PFSK-1 (cell line): ENCODE data around the gene TMX1.

ENCODE experiments used
- FOXP2 ChIP-seq: optimal IDR thresholded peaks from 2 replicates; pipeline ENCODE3; 2011; ENCODE audit warnings: borderline replicate concordance, control low read depth, inconsistent platforms; ENCODE audit not compliant: insufficient read depth; ENCODE audit errors: extremely low read length, extremely low read depth
- POLR2AphosphoS5 ChIP-seq: IDR thresholded peaks from 2 replicates; pipeline ENCODE4 v1.6.1; 2012; ENCODE audit warnings: low read depth, mild to moderate bottlenecking, control low read depth, low read length, moderate library complexity
- REST ChIP-seq, 2 experiments: IDR thresholded peaks; 2 replicates each; pipeline versions ENCODE4 v1.6.1 to v1.8.0; 2011 to 2012; ENCODE audit warnings: low read depth in 2 of 2, low read length in 2 of 2, control low read depth in 1 of 2, inconsistent platforms in 1 of 2, mild to moderate bottlenecking in 1 of 2, moderate library complexity in 1 of 2; ENCODE audit not compliant: insufficient read depth in 1 of 2
- SIN3A ChIP-seq: IDR thresholded peaks from 2 replicates; pipeline ENCODE4 v1.6.1; 2012; ENCODE audit warnings: mild to moderate bottlenecking, low read length, moderate library complexity, borderline replicate concordance; ENCODE audit not compliant: insufficient read depth
- TAF1 ChIP-seq: IDR thresholded peaks from 2 replicates; pipeline ENCODE4 v1.6.1; 2012; ENCODE audit warnings: low read length, control low read depth, borderline replicate concordance; ENCODE audit not compliant: insufficient read depth

The TMX1 gene

DNA sequence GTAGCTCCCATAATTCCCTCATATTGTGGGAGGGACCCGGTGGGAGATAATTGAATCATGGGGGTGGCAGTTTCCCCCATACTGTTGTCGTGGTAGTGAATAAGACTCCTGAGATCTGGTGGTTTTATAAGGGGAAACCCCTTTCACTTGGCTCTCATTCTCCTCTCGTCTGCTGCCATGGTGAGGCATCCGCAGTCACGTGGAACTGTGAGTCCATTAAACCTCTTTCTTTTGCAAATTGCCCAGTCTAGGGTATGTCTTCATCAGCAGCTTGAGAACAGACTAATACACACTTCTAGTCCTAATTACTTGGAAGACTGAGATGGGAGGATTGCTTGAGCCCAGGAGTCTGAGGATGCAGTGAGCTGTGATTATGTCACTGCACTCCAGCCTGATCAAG is 64.4 kb downstream of the TMX1 start:
- no peak for TF ChIP-seq SIN3A
- no peak for TF ChIP-seq FOXP2
- no peak for TF ChIP-seq TAF1
- no peak for TF ChIP-seq REST (IDR thresholded peaks at IDR 0.05; ENCODE audit: insufficient read depth in 1 of 2, low read depth in 2 of 2, low read length in 2 of 2)
- TF ChIP-seq POLR2AphosphoS5 = no peak

DNA sequence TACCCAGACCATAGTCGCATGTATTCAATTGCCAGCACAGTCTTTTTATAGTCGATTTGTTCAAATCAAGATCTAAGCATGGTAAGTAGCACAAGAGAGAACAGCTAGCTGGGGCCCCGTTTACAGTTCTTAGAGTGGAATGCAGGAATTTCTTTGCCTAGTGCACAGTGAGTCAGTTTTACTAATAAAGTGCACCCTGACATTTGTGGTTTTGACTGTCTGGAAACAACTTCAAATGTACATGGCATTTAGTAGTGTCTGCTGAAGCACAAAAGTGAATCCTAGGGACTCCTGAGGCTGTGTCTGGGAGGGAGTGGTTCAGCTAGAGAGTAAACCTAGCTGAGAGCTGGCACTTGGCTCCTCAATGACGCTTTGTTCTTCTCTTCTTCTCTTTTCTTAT is 64.9 kb downstream of the TMX1 start:
- TF ChIP-seq POLR2AphosphoS5 (no peak), SIN3A (no peak), REST (IDR thresholded peaks at IDR 0.05; ENCODE audit: insufficient read depth in 1 of 2, low read depth in 2 of 2, low read length in 2 of 2) (no peak), TAF1 (no peak), FOXP2 (no peak)

GRCh38 chr14:51305751-51306150 is 65.7 kb downstream of the TMX1 start:
- TF ChIP-seq TAF1 (no peak), FOXP2 (no peak), REST (IDR thresholded peaks at IDR 0.05; ENCODE audit: insufficient read depth in 1 of 2, low read depth in 2 of 2, low read length in 2 of 2) (no peak), POLR2AphosphoS5 (no peak)
